ENCODE results near the gene PIEZO2.
A peak's percentile ranks its signal among the peaks of the same experiment; 100 is the strongest.

The PIEZO2 gene

GRCh38 chr18:11053293-11053692 lies 96.1 kb downstream of the PIEZO2 start:
- H3K9me3 ChIP-seq (ENCODE audit: control insufficient read depth, low read length), result no peaks in the 10 kb centered on the region
- no peak overlapping the region for H4K91ac ChIP-seq (ENCODE audit: low read length)
- H3K4me3 ChIP-seq (ENCODE audit: insufficient read depth in 1 of 2, low read depth in 1 of 2, low read length in 2 of 2), result no peak overlapping the region
- no peak for DNase-seq
- H2BK15ac ChIP-seq (ENCODE audit: low read depth, poor library complexity, severe bottlenecking), result no peak overlapping the region
- H2BK120ac ChIP-seq (ENCODE audit: low read depth, low read length), result no peak overlapping the region
- no peak overlapping the region for H2BK5ac ChIP-seq (ENCODE audit: low read depth, low read length, poor library complexity, severe bottlenecking)
- H3K23ac ChIP-seq (ENCODE audit: low read length in 2 of 2), result no peak overlapping the region
- WGBS, result 97% methylated on average over 1 of the region's 1 CpG
- H3K36me3 ChIP-seq (ENCODE audit: control insufficient read depth in 1 of 2, insufficient read depth in 2 of 2, low read depth in 1 of 2, low read length in 2 of 2), result no peaks in the 10 kb centered on the region
- H2AK5ac ChIP-seq (ENCODE audit: low read length, severe bottlenecking), result no peak overlapping the region
- H4K8ac ChIP-seq (ENCODE audit: low read length), result no peak overlapping the region
- no peak overlapping the region for H3K18ac ChIP-seq (ENCODE audit: low read depth in 1 of 2, low read length in 2 of 2)
- no peak overlapping the region for H3K9ac ChIP-seq (ENCODE audit: low read length)
- peaks cover 4% of the 10 kb centered on the region for H3K4me1 ChIP-seq (ENCODE audit: control insufficient read depth, insufficient read depth, low read depth, low read length)
- no peak overlapping the region for H3K14ac ChIP-seq (ENCODE audit: low read length in 2 of 2)
- H2BK12ac ChIP-seq (ENCODE audit: low read length in 2 of 2), result peak overlapping the region; percentile 42 to 93
- no peak overlapping the region for H3K27ac ChIP-seq (ENCODE audit: low read length, poor library complexity, severe bottlenecking)
- peak overlapping the region in 1 of 2 experiments; percentile 73 for H3K4ac ChIP-seq (ENCODE audit: low read depth in 1 of 2, low read length in 2 of 2)
- peaks cover 3% of the 10 kb centered on the region for H3K79me1 ChIP-seq (replicated peaks; ENCODE audit: low read length, poor library complexity, severe bottlenecking)
- H2AFZ ChIP-seq (ENCODE audit: low read depth, low read length), result no peak overlapping the region
- no peaks in the 10 kb centered on the region for H3K27me3 ChIP-seq (ENCODE audit: control insufficient read depth in 1 of 2, insufficient read depth in 1 of 2, low read length in 2 of 2)
- no peak overlapping the region for H3K4me2 ChIP-seq (ENCODE audit: low read length, poor library complexity, severe bottlenecking)

DNA sequence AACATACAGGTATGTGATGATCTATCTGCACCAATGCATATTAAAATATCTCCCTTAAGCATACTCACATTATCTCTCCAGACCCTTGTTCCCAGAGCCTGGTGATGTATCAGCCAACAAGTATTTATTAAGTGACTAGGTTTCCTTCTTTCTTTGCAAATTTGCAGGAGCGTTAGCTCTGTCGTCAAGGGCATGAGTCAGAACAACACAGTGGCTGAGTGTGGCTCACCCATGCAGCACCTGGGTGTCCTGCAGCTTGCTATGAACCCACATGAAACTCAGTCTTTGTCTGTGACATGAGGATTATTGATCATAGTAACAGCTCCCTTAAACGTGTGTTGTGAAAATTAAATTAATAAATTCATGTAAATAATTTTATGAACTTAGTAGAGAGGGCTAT lies 96.6 kb downstream of the PIEZO2 start:
- Histone ChIP-seq H4K8ac (ENCODE audit: low read length) (no peak overlapping the region), H3K4me2 (ENCODE audit: low read length, poor library complexity, severe bottlenecking) (no peak overlapping the region), H2BK120ac (ENCODE audit: low read depth, low read length) (no peak overlapping the region), H3K27me3 (ENCODE audit: control insufficient read depth in 1 of 2, insufficient read depth in 1 of 2, low read length in 2 of 2) (no peaks in the 10 kb centered on the region), H3K18ac (ENCODE audit: low read depth in 1 of 2, low read length in 2 of 2) (peak overlapping the region in 1 of 2 experiments; percentile 71), H2AK5ac (ENCODE audit: low read length, severe bottlenecking) (no peak overlapping the region), H3K9me3 (ENCODE audit: control insufficient read depth, low read length) (no peaks in the 10 kb centered on the region), H4K91ac (ENCODE audit: low read length) (no peak overlapping the region), H3K23ac (ENCODE audit: low read length in 2 of 2) (no peak overlapping the region), H3K36me3 (ENCODE audit: control insufficient read depth in 1 of 2, insufficient read depth in 2 of 2, low read depth in 1 of 2, low read length in 2 of 2) (no peaks in the 10 kb centered on the region), H2AFZ (ENCODE audit: low read depth, low read length) (no peak overlapping the region), H3K27ac (ENCODE audit: low read length, poor library complexity, severe bottlenecking) (no peak overlapping the region), H3K79me1 (replicated peaks; ENCODE audit: low read length, poor library complexity, severe bottlenecking) (peaks cover 3% of the 10 kb centered on the region), H2BK5ac (ENCODE audit: low read depth, low read length, poor library complexity, severe bottlenecking) (no peak overlapping the region), H3K4ac (ENCODE audit: low read depth in 1 of 2, low read length in 2 of 2) (no peak overlapping the region), H3K4me1 (ENCODE audit: control insufficient read depth, insufficient read depth, low read depth, low read length) (peaks cover 5% of the 10 kb centered on the region), H3K4me3 (ENCODE audit: insufficient read depth in 1 of 2, low read depth in 1 of 2, low read length in 2 of 2) (no peak overlapping the region), H2BK15ac (ENCODE audit: low read depth, poor library complexity, severe bottlenecking) (no peak overlapping the region), H3K14ac (ENCODE audit: low read length in 2 of 2) (no peak overlapping the region), H2BK12ac (ENCODE audit: low read length in 2 of 2) (no peak overlapping the region), H3K9ac (ENCODE audit: low read length) (no peak overlapping the region)
- DNase-seq, result peak; percentile 87
- WGBS, result 0% methylated on average over 2 of the region's 3 CpGs

DNA sequence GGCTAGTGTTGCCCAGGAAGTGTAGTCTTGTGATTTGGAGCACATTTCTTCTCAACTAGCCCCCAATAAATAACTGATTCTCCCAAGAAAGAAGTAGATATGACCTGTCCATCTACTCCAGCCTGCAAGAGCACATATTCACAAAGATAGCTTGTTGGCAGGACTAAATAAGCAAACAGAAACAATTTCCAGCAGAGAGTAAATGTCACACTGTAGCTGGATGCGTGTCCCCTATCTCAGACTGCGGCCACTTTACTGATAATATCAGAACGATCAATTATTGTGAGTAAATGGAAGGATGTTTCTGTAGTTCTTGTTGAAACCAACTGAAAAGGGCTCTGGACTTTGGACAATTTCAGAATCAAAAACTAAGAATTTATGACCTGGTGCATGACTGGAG lies 97.9 kb downstream of the PIEZO2 start:
- Histone ChIP-seq H3K4ac (ENCODE audit: low read depth in 1 of 2, low read length in 2 of 2) (peak overlapping the region; percentile 24 to 54), H3K14ac (ENCODE audit: low read length in 2 of 2) (no peak overlapping the region), H3K23ac (ENCODE audit: low read length in 2 of 2) (no peak overlapping the region), H3K4me2 (ENCODE audit: low read length, poor library complexity, severe bottlenecking) (no peak overlapping the region), H3K79me1 (replicated peaks; ENCODE audit: low read length, poor library complexity, severe bottlenecking) (peaks cover 3% of the 10 kb centered on the region), H3K4me3 (ENCODE audit: insufficient read depth in 1 of 2, low read depth in 1 of 2, low read length in 2 of 2) (no peak overlapping the region), H2BK120ac (ENCODE audit: low read depth, low read length) (no peak overlapping the region), H3K27me3 (ENCODE audit: control insufficient read depth in 1 of 2, insufficient read depth in 1 of 2, low read length in 2 of 2) (no peaks in the 10 kb centered on the region), H3K9me3 (ENCODE audit: control insufficient read depth, low read length) (no peaks in the 10 kb centered on the region), H3K36me3 (ENCODE audit: control insufficient read depth in 1 of 2, insufficient read depth in 2 of 2, low read depth in 1 of 2, low read length in 2 of 2) (no peaks in the 10 kb centered on the region), H2BK12ac (ENCODE audit: low read length in 2 of 2) (peak overlapping the region in 1 of 2 experiments; percentile 59), H4K91ac (ENCODE audit: low read length) (no peak overlapping the region), H3K27ac (ENCODE audit: low read length, poor library complexity, severe bottlenecking) (no peak overlapping the region), H2AK5ac (ENCODE audit: low read length, severe bottlenecking) (no peak overlapping the region), H2AFZ (ENCODE audit: low read depth, low read length) (no peak overlapping the region), H2BK5ac (ENCODE audit: low read depth, low read length, poor library complexity, severe bottlenecking) (no peak overlapping the region), H3K18ac (ENCODE audit: low read depth in 1 of 2, low read length in 2 of 2) (peak overlapping the region in 1 of 2 experiments; percentile 77), H4K8ac (ENCODE audit: low read length) (peak overlapping the region; percentile 4), H3K4me1 (ENCODE audit: control insufficient read depth, insufficient read depth, low read depth, low read length) (peaks cover 18% of the 10 kb centered on the region), H2BK15ac (ENCODE audit: low read depth, poor library complexity, severe bottlenecking) (no peak overlapping the region), H3K9ac (ENCODE audit: low read length) (no peak overlapping the region)
- no peak for DNase-seq
- 91% methylated on average over 3 of the region's 3 CpGs for WGBS

GRCh38 chr18:11050966-11051365 lies 98.4 kb downstream of the PIEZO2 start:
- no peak overlapping the region for H3K23ac ChIP-seq (ENCODE audit: low read length in 2 of 2)

More at GRCh38 chr18:11050966-11051365, 98.4 kb downstream of the PIEZO2 start:
- Histone ChIP-seq H3K4me3 (ENCODE audit: insufficient read depth in 1 of 2, low read depth in 1 of 2, low read length in 2 of 2) (no peak overlapping the region), H3K4me2 (ENCODE audit: low read length, poor library complexity, severe bottlenecking) (no peak overlapping the region), H2BK120ac (ENCODE audit: low read depth, low read length) (peak overlapping the region; percentile 54), H4K8ac (ENCODE audit: low read length) (no peak overlapping the region), H4K91ac (ENCODE audit: low read length) (no peak overlapping the region), H2BK15ac (ENCODE audit: low read depth, poor library complexity, severe bottlenecking) (no peak overlapping the region), H3K14ac (ENCODE audit: low read length in 2 of 2) (no peak overlapping the region), H3K18ac (ENCODE audit: low read depth in 1 of 2, low read length in 2 of 2) (peak overlapping the region in 1 of 2 experiments; percentile 77), H2BK5ac (ENCODE audit: low read depth, low read length, poor library complexity, severe bottlenecking) (no peak overlapping the region), H3K36me3 (ENCODE audit: control insufficient read depth in 1 of 2, insufficient read depth in 2 of 2, low read depth in 1 of 2, low read length in 2 of 2) (no peaks in the 10 kb centered on the region), H3K79me1 (replicated peaks; ENCODE audit: low read length, poor library complexity, severe bottlenecking) (peaks cover 2% of the 10 kb centered on the region), H3K27ac (ENCODE audit: low read length, poor library complexity, severe bottlenecking) (no peak overlapping the region), H2BK12ac (ENCODE audit: low read length in 2 of 2) (peak overlapping the region; percentile 38 to 39), H3K4me1 (ENCODE audit: control insufficient read depth, insufficient read depth, low read depth, low read length) (peaks cover 19% of the 10 kb centered on the region), H3K9me3 (ENCODE audit: control insufficient read depth, low read length) (no peaks in the 10 kb centered on the region), H3K9ac (ENCODE audit: low read length) (no peak overlapping the region), H3K27me3 (ENCODE audit: control insufficient read depth in 1 of 2, insufficient read depth in 1 of 2, low read length in 2 of 2) (no peaks in the 10 kb centered on the region), H2AFZ (ENCODE audit: low read depth, low read length) (no peak overlapping the region), H2AK5ac (ENCODE audit: low read length, severe bottlenecking) (peak overlapping the region; percentile 27), H3K4ac (ENCODE audit: low read depth in 1 of 2, low read length in 2 of 2) (peak overlapping the region in 1 of 2 experiments; percentile 54)
- no peak for DNase-seq
- 19% methylated on average over 1 of the region's 2 CpGs for WGBS

All from mesenchymal stem cell (in vitro differentiated cells and primary cell).